Choroid plexus epithelial cell (primary cell): ENCODE results near the gene SHROOM2.

ENCODE experiments used
- DNase-seq: peaks from one replicate; pipeline ENCODE4 v3.0.0-alpha.2; 2010; ENCODE audit warnings: low read depth
- H3K4me3 ChIP-seq: 2 replicates; pipeline ENCODE4 v1.5.1; 2011; ENCODE audit warnings: low read depth, mild to moderate bottlenecking, control low read depth, low read length, moderate library complexity
- TF ChIP-seq, protein P1 (sequence below): conservative IDR thresholded peaks from 2 replicates; pipeline ENCODE4 v1.5.1; 2011; ENCODE audit warnings: low read depth, mild to moderate bottlenecking, control low read depth, inconsistent platforms, low read length, moderate library complexity

Gene SHROOM2

GRCh38 chrX:9919632-9920172 lies 133.5 kb downstream of the SHROOM2 start:
- no peak overlapping the region for H3K4me3 ChIP-seq
- TF ChIP-seq, protein P1, sequence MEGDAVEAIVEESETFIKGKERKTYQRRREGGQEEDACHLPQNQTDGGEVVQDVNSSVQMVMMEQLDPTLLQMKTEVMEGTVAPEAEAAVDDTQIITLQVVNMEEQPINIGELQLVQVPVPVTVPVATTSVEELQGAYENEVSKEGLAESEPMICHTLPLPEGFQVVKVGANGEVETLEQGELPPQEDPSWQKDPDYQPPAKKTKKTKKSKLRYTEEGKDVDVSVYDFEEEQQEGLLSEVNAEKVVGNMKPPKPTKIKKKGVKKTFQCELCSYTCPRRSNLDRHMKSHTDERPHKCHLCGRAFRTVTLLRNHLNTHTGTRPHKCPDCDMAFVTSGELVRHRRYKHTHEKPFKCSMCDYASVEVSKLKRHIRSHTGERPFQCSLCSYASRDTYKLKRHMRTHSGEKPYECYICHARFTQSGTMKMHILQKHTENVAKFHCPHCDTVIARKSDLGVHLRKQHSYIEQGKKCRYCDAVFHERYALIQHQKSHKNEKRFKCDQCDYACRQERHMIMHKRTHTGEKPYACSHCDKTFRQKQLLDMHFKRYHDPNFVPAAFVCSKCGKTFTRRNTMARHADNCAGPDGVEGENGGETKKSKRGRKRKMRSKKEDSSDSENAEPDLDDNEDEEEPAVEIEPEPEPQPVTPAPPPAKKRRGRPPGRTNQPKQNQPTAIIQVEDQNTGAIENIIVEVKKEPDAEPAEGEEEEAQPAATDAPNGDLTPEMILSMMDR, result no peak
- DNase-seq, result no peak

- TF ChIP-seq, protein P1, result no peak
- no peak for DNase-seq
- H3K4me3 ChIP-seq, result no peak overlapping the region
Measured at GRCh38 chrX:9921407-9921806, 135.2 kb downstream of the SHROOM2 start.

GRCh38 chrX:9923357-9923756 lies 137.1 kb downstream of the SHROOM2 start:
- no peak overlapping the region for H3K4me3 ChIP-seq
- TF ChIP-seq, protein P1, result no peak
- DNase-seq, result no peak

- no peak overlapping the region for H3K4me3 ChIP-seq
- DNase-seq, result no peak
- TF ChIP-seq, protein P1, result no peak
Measured at GRCh38 chrX:9926002-9926401, 139.8 kb downstream of the SHROOM2 start.

DNA sequence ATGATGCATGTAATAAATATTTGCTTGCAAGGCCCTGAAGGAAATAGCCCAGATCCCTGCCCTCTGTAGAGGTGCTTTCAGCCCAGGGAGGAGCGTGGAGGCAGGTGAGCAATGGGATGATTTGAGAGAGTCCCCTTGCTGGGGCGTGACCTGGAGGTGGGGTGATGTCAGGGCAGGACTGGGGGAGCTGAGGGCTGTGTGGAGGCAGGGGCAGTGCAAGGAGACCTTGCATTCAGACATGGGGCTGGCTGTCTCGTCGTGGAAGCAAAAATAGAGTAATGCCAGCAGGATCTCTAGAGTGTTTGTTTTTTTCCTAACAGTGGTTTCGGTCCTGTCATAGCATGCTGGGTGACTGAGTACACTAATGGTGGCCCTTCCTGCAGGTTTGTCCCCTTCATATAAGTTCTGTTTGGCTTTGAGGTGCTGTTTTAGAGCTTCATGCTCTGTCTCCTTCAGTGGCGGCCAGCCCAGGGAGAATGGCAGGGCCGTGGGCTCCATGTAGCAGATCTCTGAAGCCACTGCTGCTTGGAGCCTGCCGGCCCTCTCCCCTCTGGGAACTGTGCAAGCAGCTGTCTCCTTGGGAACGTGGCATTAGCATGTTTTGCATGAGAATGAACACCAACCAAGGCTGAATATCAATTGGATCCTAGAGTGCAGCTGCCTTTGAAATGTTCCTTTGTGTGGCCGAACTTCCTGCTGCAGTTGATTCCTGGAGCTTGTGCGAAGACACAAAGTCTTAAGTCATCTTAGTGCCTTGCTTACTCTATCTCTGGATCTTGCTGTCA lies 141.7 kb downstream of the SHROOM2 start:
- H3K4me3 ChIP-seq, result no peak overlapping the region
- DNase-seq, result no peak
- TF ChIP-seq, protein P1, result no peak

DNA sequence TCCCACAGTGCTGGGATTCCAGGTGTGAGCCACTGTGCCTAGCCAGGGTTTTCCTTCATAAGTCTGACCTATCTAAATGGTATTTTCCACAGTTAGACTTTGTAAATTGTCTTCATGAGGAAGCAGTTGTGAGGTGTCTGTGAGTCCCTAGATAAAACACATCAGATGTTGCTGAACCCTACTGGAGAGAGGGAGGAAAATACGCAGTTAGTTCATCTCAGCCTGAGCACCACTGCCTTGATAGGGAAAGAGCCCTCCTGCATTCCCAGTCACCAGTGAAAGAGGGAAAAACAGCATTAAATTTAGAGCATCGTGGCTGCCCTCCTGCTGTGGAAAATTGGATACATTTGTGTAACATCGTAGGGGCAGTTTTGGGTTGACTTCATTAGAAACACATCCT lies 149.2 kb downstream of the SHROOM2 start:
- no peak overlapping the region for H3K4me3 ChIP-seq
- TF ChIP-seq, protein P1, result peak; percentile 3

GRCh38 chrX:9937761-9938160 lies 151.5 kb downstream of the SHROOM2 start:
- DNase-seq, result no peak
- TF ChIP-seq, protein P1, result no peak
- H3K4me3 ChIP-seq, result no peak overlapping the region

More for the DNA sequence above, 149.2 kb downstream of the SHROOM2 start:
- peak; percentile 13 for DNase-seq
